Activated naive CD8-positive, alpha-beta T cell treated with anti-CD3 and anti-CD28 coated beads, Interleukin-2, amount 50 U/mL, for 16 hours (primary cell): ENCODE results near the gene LY6G6C.

ENCODE experiments used
- DNase-seq: peaks from one replicate; pipeline ENCODE4 v3.0.0-alpha.2; 2020; ENCODE audit warnings: low read depth, low spot score

Gene LY6G6C

GRCh38 chr6:31680226-31681134 is 41.1 kb downstream of the LY6G6C start, which contains the start of gene LY6G5C:
Gene LY6G5C (minus strand): TSS chr6:31681067. CDS start chr6:31680373, 694 bp downstream.
- peak; percentile 27 for DNase-seq

- DNase-seq: no peak
These were observed 43.6 kb downstream of the LY6G6C start for GRCh38 chr6:31677955-31678354.

- no peak for DNase-seq
These were observed 44.6 kb downstream of the LY6G6C start for GRCh38 chr6:31676904-31677303.

- no peak for DNase-seq
These were observed 45.1 kb downstream of the LY6G6C start for GRCh38 chr6:31676322-31676903.

GRCh38 chr6:31669676-31670075 is 51.9 kb downstream of the LY6G6C start, which contains the start of gene LY6G5B:
Gene LY6G5B (plus strand): TSS chr6:31669976. CDS start chr6:31670951, 975 bp downstream.
- no peak for DNase-seq
